Measurements from ENCODE around the gene ASIC4. TPM values are rescaled to one million over a fixed set of nuclear protein-coding genes. Genes with fewer than 3 reads are reported as not detected.
A peak's percentile ranks its signal among the peaks of the same experiment; 100 is the strongest.

ASIC4 gene
- total RNA-seq, 1 experiment from 2014 or later: 0.17 TPM

DNA sequence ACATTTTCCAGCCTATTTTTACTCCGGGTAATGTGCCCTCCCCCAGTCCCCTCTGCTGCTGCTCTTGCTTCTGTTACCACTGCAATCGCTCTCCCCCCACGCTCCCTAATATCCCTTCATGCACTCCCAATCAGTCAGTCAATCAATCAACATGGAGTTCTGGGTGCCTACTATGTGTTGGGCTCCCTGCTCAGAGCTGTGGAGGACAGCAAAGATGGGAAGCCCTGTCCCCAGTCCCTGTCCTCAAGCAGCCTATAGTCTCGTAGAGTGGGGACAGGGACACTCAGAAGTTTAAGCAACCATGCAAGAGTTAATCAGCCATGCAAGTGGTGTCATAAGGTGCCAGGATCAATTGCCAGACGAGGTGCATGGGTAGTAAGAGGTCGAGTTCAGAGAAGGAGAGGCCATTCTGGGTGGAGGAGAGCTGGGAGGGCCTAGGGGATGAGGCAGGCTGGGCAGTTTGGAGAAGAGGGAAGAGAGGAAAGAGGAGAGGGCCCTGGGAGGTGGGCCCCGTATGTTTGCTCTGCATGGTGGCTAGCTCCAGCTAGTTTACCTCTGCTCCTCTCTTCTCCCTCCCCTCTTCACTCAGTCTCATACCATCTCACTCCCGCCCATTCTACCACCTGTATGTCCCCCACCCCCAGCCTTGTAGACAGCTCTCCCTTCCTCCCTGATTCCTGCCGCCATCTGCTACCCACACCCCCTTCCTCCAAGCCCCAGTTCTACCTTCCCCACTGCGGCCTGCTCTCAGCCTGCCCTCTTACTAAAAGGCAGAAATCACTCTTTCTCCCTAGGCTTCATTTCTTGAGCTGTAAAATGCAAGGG lies 3.9 kb downstream of the ASIC4 start:
- intact Hi-C loops (cut with micrococcal nuclease; ENCODE audit: unreplicated experiment): no loop called here
- Mint-ChIP-seq H3K36me3 (ENCODE audit: insufficient read depth, unreplicated experiment) (peaks cover 8% of the 10 kb centered on the region), H3K4me1 (ENCODE audit: low read depth, unreplicated experiment) (peaks cover 29% of the 10 kb centered on the region), H3K27me3 (ENCODE audit: unreplicated experiment) (peaks cover 96% of the 10 kb centered on the region), H3K4me3 (ENCODE audit: low read depth, unreplicated experiment) (no peak overlapping the region), H3K27ac (ENCODE audit: unreplicated experiment) (no peak overlapping the region), H3K9me3 (ENCODE audit: low read depth, unreplicated experiment) (no peaks in the 10 kb centered on the region)
- TF ChIP-seq, protein P1, sequence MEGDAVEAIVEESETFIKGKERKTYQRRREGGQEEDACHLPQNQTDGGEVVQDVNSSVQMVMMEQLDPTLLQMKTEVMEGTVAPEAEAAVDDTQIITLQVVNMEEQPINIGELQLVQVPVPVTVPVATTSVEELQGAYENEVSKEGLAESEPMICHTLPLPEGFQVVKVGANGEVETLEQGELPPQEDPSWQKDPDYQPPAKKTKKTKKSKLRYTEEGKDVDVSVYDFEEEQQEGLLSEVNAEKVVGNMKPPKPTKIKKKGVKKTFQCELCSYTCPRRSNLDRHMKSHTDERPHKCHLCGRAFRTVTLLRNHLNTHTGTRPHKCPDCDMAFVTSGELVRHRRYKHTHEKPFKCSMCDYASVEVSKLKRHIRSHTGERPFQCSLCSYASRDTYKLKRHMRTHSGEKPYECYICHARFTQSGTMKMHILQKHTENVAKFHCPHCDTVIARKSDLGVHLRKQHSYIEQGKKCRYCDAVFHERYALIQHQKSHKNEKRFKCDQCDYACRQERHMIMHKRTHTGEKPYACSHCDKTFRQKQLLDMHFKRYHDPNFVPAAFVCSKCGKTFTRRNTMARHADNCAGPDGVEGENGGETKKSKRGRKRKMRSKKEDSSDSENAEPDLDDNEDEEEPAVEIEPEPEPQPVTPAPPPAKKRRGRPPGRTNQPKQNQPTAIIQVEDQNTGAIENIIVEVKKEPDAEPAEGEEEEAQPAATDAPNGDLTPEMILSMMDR (IDR thresholded peaks at IDR 0.05; ENCODE audit: unreplicated experiment): no peak
- no TSS peak for BruUV-seq (replicated peaks)
- no peak for DNase-seq
- CTCF ChIA-PET: interaction anchor here (1.2 to 1.7 kb wide), 2 partner anchors 20 to 23 kb away, joined by 3 to 9 read pairs; partner anchors contain the start of gene GMPPA

DNA sequence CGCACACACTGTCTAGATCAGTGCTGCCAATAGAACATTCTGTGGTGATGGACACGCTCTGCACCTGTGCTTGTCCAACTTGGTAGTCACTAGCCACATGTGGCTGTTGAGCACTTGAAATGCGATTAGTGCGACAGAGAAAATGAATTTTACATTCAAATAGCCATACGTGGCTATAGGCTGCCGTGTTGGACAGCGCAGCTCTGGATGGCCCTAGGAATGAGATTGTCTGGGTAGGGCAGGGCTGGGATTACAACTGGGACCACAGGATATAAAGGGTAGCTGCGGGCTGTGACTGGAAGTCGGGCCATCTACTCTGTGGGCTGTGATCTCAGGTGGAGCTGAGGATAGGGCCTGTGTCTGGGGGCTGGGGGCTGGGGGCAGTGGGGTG lies 5.2 kb downstream of the ASIC4 start:
- TF ChIP-seq, protein P1 (IDR thresholded peaks at IDR 0.05; ENCODE audit: unreplicated experiment): no peak
- H3K4me1 Mint-ChIP-seq (ENCODE audit: low read depth, unreplicated experiment): peaks cover 15% of the 10 kb centered on the region
- CTCF ChIA-PET: interaction anchor here (1.1 to 1.7 kb wide), 4 partner anchors 10 to 24 kb away, joined by 3 to 9 read pairs (median 5); partner anchors contain the start of gene GMPPA
- no peak overlapping the region for H3K4me3 Mint-ChIP-seq (ENCODE audit: low read depth, unreplicated experiment)
- H3K27ac Mint-ChIP-seq (ENCODE audit: unreplicated experiment): no peak overlapping the region
- intact Hi-C loops (cut with micrococcal nuclease; ENCODE audit: unreplicated experiment): no loop called here
- no TSS peak for BruUV-seq (replicated peaks)
- no peaks in the 10 kb centered on the region for H3K9me3 Mint-ChIP-seq (ENCODE audit: low read depth, unreplicated experiment)
- H3K36me3 Mint-ChIP-seq (ENCODE audit: insufficient read depth, unreplicated experiment): no peaks in the 10 kb centered on the region
- no peak for DNase-seq
- peaks cover 82% of the 10 kb centered on the region for H3K27me3 Mint-ChIP-seq (ENCODE audit: unreplicated experiment)

DNA sequence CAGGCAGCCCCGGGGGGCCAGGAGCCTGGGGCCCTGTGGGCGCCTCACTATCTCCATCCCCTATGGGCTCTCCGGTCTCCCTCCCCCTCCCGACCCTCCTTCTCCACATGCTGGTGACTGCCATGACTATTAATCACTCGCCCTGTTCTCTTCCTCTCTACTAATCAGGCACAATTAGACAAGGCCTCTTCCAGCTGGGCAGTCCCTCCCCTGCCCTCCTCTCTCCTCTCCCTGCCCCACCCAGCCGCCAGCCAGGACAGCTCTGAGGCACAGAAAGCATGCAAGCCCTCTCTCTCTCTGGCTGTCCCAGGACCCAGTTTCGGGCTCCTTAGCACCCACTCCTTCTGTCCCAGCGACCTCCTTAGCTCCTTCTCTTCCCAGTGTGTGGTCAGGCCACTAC lies 5.8 kb downstream of the ASIC4 start:
- no peak for DNase-seq
- Mint-ChIP-seq H3K4me1 (ENCODE audit: low read depth, unreplicated experiment) (peaks cover 14% of the 10 kb centered on the region), H3K27ac (ENCODE audit: unreplicated experiment) (no peak overlapping the region), H3K4me3 (ENCODE audit: low read depth, unreplicated experiment) (no peak overlapping the region), H3K9me3 (ENCODE audit: low read depth, unreplicated experiment) (no peaks in the 10 kb centered on the region), H3K27me3 (ENCODE audit: unreplicated experiment) (peaks cover 77% of the 10 kb centered on the region), H3K36me3 (ENCODE audit: insufficient read depth, unreplicated experiment) (no peaks in the 10 kb centered on the region)
- no TSS peak for BruUV-seq (replicated peaks)
- CTCF ChIA-PET: interaction anchor here (0.7 to 1.9 kb wide), 10 partner anchors 8 to 132 kb away, joined by 3 to 11 read pairs (median 3); partner anchors contain the start of genes DNPEP and GMPPA
- intact Hi-C loops (cut with micrococcal nuclease; ENCODE audit: unreplicated experiment): loop anchor here (5.0 kb wide), 1 partner anchor 43 kb away; no protein-coding TSS in a partner anchor
- TF ChIP-seq, protein P1 (IDR thresholded peaks at IDR 0.05; ENCODE audit: unreplicated experiment): no peak

DNA sequence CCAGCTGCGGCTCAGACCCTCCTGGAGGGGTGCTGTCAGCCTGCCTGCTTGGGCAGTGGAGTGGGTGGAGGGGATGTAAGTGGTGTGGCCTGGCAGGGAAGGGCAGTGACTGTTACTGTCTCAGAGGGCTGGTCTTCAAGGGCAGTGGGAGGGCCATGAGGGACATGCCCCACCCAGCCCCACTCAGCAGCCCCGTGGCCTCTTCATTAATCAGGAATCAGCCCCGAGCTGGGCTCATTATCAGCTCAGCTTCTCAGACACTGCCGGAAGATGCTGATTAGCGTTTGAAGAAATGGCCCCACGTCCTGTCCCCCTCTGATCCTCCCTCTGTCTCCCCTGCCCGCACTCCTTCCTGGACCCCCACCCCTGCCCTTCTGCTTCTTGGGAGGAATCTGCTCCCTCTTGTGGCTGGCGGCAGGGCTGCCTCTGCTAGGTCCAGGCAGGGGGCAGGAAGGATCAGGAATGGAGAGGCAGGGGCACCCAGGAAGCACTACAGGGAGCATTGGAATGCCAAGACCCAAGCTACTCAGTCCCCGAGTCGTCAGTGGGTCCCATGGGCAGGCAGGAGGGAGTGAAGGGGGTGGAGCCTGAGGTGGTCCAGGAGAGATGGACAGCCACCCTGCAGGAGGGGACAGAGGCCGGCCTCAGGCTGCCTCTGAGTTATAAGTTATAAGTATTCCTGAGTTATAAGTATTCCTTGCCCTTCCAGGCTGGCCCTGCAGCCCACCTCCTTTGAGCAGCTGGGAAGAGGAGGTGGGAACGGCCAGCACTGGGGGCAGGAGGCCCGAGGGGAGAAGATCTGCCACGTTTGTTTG lies 7.0 kb downstream of the ASIC4 start:
- Mint-ChIP-seq H3K36me3 (ENCODE audit: insufficient read depth, unreplicated experiment) (no peaks in the 10 kb centered on the region), H3K27ac (ENCODE audit: unreplicated experiment) (no peak overlapping the region), H3K27me3 (ENCODE audit: unreplicated experiment) (peaks cover 77% of the 10 kb centered on the region), H3K9me3 (ENCODE audit: low read depth, unreplicated experiment) (no peaks in the 10 kb centered on the region), H3K4me3 (ENCODE audit: low read depth, unreplicated experiment) (no peak overlapping the region), H3K4me1 (ENCODE audit: low read depth, unreplicated experiment) (peaks cover 14% of the 10 kb centered on the region)
- TF ChIP-seq, protein P1 (IDR thresholded peaks at IDR 0.05; ENCODE audit: unreplicated experiment): peak; percentile 91
- CTCF ChIA-PET: interaction anchor here (0.6 to 1.9 kb wide), 10 partner anchors 9 to 90 kb away, joined by 3 to 20 read pairs (median 4); partner anchors contain the start of gene GMPPA
- intact Hi-C loops (cut with micrococcal nuclease; ENCODE audit: unreplicated experiment): loop anchor here (1.0 to 5.0 kb wide), 2 partner anchors 23 to 44 kb away; partner anchors contain the start of gene GMPPA
- peak; percentile 66 for DNase-seq
- no TSS peak for BruUV-seq (replicated peaks)
